NCI-H187 treated with DMSO at 0.1 percent for 48 hours (cell line): Measurements from ENCODE around the gene COG5.

Experiments
- DNase-seq: peaks from one replicate; lab custom pipeline; 2025; lab: John Stamatoyannopoulos, UW

Gene COG5

DNA sequence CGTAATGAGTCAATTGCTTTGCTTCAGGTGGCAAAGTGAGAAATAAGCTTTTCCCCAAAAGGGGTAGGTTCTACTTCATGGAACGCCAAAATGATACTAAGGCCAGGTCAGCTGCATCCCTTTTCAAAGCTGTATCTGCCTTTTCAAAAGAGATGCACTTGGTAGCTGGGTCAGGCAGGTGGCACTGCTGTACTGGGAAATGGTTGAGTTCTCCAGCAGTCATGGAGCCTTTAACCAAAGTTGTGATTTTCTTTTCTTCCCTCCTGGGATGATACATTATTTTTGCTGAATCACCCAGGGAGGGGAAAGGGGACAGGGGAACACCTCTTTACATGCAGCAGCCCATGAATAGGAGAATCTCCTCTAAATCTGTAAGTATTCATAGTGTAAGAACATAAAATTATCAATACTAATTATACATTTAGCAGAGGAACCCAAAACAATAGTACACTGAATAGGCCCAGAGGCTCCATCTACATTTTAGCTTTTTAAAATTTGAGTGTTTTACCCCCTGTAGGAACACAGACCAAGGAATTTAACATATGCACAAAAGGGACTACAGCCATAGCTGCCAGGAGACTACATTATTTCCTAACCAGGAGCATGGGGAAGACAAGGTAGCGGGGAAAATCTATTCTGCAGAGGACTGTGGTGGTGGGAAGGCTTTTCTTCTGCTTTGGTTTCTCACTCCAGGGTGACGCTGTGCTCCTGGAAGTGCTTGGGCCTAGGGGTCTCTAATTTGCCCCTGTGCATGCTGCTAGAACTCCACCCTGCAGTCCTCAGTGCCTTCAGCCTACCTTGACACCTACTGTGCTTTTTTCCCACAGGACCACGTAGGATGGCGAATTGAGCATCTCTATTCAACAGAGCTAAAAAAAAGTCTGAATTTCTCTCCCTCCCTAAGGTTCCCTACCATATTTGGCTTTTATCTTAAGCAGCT is 100.3 kb downstream of the COG5 start:
- DNase-seq, result no peak

- DNase-seq, result no peak
These were observed 101.7 kb downstream of the COG5 start for GRCh38 chr7:107461938-107462533.

DNA sequence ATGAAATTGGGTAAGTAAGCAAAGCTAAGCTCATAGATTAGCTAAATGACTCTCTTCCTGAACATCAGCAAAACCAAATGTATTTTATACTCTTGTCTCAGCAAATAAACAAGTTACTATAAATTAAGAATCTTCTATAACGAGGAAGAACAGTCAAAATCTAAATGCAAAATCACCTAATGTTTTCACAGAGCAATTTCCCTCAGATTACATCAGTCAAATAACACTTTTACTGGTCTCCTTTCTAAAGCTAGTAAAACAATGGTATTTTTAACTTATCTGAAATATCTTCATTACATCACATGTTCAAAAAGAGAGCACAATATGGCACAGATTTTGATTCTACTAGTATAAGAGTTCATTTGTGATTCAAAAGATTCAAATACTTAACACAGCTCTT is 110.3 kb downstream of the COG5 start:
- no peak for DNase-seq

- no peak for DNase-seq
These were observed 112.8 kb downstream of the COG5 start for GRCh38 chr7:107450970-107451369.

GRCh38 chr7:107446988-107447387 is 116.7 kb downstream of the COG5 start:
- DNase-seq, result no peak

DNA sequence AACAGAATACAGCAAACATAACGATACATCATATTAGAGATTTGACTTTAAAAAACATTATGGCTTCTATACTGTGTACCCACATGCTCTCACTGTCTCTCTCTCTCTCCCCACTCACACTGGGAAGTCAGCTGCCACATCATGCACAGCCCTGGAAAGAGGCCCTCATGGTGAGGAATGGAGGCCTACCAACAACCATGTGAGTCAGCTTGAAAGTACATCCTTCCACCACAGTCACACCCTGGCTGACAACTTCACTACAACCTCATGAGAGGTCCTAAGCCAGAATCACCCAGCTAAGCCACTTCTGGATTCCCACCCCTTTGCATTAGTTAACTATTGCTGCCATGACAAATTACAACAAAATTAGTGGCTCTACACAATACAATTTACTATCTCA is 117.2 kb downstream of the COG5 start:
- DNase-seq, result no peak

DNA sequence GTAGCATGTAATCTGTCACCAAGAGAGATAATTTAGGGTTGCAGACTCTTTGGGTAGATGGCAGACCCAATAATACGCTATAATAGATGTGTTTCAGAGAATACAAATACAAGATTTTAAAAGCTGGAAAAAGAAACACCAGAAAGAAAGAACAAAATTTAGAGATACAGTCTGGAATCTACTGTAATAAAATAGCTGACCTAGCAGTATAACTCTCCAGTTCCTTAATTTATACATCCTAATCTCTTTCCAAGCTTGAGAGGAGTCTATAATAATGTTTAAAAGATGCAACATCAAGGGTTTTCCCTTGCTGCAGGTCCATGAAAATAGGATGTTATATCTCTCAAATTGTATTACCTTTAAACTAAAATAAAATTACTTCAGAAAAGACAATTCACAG is 121.0 kb downstream of the COG5 start:
- DNase-seq, result no peak

GRCh38 chr7:107441581-107442422 is 121.9 kb downstream of the COG5 start:
- no peak for DNase-seq

- no peak for DNase-seq
These were observed 124.7 kb downstream of the COG5 start for GRCh38 chr7:107439025-107439424.

- no peak for DNase-seq
These were observed 128.0 kb downstream of the COG5 start for GRCh38 chr7:107435749-107436148.

GRCh38 chr7:107432261-107432660 is 131.5 kb downstream of the COG5 start:
- DNase-seq, result no peak

DNA sequence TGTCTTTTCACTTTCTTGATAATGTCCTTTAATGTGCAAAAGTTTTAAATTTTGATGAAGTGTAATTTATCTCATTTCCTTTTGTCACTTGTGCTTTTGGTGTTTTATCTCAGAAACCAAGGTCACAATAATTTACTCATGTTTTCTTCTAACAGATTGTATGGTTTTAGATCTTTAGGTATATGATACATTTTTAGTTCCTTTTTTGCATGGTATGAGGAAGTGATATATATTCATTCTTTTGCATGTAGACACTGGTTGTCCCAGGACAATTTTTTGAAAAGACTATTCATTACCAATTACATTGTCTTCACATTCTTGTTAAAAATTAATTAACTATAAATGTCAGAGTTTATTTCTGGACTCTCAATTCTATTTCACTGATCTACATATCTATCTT is 133.7 kb downstream of the COG5 start:
- no peak for DNase-seq

GRCh38 chr7:107428642-107429041 is 135.1 kb downstream of the COG5 start:
- no peak for DNase-seq

GRCh38 chr7:107427462-107427861 is 136.3 kb downstream of the COG5 start:
- DNase-seq, result no peak

DNA sequence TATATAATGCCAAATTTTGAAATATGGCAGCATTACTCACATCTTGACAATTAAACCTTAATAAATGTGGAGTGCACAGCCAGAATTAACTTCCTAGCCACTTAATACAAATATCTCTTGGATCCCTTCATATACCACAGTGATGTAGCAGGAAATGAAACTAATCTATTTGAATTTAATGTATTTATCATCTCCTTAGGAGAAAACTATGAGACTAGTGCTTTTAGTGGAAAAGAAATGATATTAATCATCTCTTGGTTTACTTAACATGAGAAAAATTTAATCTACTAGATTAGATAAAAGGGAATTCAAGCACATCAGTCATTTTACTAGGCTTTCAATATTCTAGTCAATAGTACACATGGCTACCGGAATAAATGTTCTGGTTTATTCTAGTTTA is 149.5 kb downstream of the COG5 start:
- no peak for DNase-seq

GRCh38 chr7:107408349-107408748 is 155.4 kb downstream of the COG5 start:
- no peak for DNase-seq

DNA sequence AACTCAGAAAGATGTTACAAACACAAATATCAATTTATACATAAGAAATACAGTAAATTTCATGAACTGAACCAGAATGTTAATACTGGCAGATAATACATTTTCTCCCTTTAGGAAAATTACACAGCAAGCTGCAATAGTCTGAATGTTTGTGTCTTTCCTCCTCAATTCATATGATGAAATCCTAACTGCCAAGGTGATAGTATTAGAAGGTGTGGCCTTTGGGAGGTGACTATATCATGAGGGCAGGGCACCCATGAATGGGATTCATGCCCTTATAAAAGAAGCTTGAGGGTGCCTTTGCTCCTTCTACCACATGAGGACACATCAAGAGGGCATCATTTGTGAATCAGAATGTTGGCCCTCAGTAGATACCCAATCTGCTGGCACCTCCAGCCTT is 158.2 kb downstream of the COG5 start:
- no peak for DNase-seq

GRCh38 chr7:107404740-107405537 is 158.8 kb downstream of the COG5 start:
- no peak for DNase-seq

- DNase-seq, result no peak
These were observed 165.6 kb downstream of the COG5 start for GRCh38 chr7:107398161-107398560.

- DNase-seq, result no peak
These were observed 166.7 kb downstream of the COG5 start for GRCh38 chr7:107396990-107397389.

GRCh38 chr7:107396081-107396480 is 167.6 kb downstream of the COG5 start:
- no peak for DNase-seq

GRCh38 chr7:107394831-107395230 is 168.9 kb downstream of the COG5 start:
- DNase-seq, result no peak
